HG02870 (cell line): Measurements from ENCODE around the gene RYR3.

ENCODE experiments used
- ATAC-seq: cut with Tn5 transposase; IDR thresholded peaks from one replicate; pipeline ENCODE4 v1.9.1; 2021; ENCODE audit warnings: mild to moderate bottlenecking, moderate library complexity; ENCODE audit not compliant: unreplicated experiment

The RYR3 gene

DNA sequence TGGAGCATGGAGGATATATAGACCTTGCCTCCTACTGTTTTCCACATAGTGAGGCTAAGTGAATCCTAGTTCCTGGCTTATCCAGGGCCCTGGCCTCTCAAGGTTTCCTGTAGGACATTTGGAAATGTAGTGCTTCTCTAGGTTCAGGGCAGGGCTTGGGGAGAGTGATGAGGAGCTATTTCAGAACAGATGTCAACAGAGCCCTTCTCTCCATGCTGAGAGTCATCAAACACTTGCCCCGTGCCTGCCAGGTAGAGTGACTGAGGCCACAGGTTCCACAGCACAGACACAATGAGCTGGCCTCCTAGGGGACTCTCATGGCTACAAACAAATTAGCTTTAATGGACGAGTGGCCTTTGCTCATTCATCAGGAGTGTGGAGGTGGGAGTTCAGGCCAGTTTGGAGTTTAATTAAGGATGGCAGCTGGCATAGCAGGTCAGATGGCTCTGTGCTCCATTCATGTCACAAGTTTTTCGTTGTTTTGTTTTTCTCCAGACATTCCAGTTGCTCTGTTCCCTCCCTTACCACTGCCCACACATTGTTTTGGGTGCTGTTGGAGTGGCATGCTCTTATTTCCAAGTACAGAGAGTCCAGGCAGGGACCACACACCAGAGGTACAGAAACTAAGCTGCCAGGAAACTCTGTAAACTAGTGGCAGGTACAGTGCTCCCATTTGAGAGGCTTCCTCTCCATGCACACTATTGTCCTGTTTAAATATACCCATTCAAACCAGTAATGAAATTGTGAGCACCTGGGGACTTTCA is 189.8 kb downstream of the RYR3 start:
- no peak for ATAC-seq

- ATAC-seq: no peak
Measured at GRCh38 chr15:33503681-33504080, 192.9 kb downstream of the RYR3 start.

- ATAC-seq: no peak
Measured at GRCh38 chr15:33506781-33507296, 196.1 kb downstream of the RYR3 start.

DNA sequence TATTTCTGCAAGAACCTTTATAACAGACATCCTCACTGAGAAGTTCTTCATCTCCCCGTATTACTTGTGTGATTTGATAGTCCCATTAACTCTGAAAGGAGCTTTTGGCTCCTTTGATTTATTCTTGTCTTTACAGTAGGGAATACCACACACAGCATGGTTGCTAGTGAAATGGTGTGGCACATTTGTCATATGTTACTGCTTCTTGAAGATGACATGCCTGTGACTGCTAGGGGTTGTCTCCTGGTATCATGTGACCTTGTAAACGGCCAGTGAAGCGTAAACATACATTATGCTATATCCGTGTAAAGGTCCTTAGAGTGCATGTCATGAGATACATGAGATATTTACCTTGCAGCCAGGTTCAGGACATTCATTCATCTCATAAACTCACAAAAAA is 197.9 kb downstream of the RYR3 start:
- no peak for ATAC-seq

- no peak for ATAC-seq
Measured at GRCh38 chr15:33515121-33515520, 204.4 kb downstream of the RYR3 start.

DNA sequence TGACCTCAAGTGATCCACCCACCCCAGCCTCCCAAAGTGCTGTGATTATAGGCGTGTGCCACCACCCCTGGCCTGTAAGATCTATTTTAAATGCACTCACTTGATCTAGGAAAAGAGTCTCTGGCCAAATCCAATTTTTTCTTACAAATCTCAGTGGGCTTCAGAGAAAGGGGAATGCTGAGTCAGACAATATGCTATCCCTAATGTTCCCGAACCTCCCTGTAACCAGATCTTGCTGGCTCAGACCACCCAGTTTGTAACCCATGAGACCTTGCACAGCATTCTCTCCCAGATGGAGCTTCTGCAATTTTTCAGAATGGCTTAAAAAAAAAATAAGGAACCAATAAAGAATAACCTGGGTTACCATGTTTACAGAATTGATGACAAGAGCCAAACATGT is 205.8 kb downstream of the RYR3 start:
- no peak for ATAC-seq

- no peak for ATAC-seq
Measured at GRCh38 chr15:33517944-33518343, 207.2 kb downstream of the RYR3 start.

DNA sequence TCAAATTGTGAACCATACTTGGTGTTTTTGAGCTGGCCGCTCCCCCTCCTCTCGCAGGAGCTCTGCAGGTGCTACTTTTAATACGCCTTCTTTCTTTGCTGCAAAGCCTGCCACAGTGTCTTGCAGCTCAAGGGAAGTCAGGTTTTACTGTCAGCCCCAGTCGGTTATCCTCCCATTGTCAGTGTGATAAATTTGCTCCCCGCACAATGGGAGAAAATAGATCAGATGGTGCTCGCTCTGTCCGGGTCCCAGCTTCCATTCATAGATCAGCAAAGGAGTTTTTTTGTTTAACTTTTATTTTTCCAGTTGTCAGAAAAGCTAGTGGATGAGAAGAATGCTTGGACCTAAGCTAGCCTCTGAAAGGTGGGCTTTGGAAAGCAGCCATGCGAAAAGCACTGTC is 207.7 kb downstream of the RYR3 start:
- ATAC-seq: no peak

GRCh38 chr15:33524274-33524673 is 213.5 kb downstream of the RYR3 start:
- no peak for ATAC-seq

DNA sequence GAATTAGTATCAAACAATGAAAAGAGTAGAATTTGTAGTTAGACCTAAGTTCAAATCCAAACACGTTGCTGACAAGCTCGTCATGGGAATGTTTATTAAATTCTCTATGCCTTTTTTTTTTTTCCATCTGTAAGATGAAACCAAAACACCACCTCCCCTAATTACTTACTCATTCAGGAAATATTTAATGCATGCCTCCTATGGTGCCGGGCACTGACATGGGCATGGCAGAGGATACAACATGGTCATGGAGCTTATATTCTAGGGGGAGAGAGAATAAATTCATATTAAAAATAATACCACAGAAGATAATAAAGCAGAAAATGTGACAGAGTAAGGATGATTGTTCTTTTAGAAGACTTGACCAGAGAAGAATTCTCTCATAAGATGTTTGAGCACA is 215.8 kb downstream of the RYR3 start:
- ATAC-seq: no peak

- ATAC-seq: no peak
Measured at GRCh38 chr15:33533197-33533596, 222.4 kb downstream of the RYR3 start.

DNA sequence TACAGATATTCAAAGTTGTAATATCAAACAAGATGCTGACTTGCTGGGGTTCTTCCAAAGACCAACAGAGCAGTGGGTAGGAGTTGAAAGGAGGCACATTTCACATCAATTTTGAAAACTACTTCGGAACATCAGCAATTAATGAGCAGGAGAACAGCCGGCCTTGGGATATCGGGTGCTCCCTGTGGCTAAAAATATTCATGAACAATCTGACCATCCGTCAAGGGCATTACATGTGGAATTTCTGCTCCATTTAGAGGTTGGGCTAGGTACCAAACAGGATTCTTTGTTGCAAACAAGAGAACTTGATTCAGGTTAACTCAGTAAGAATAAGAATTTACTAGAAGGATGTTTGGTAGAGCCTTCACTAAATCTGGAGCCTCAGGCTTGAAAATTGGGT is 223.9 kb downstream of the RYR3 start:
- ATAC-seq: no peak

GRCh38 chr15:33535135-33535534 is 224.4 kb downstream of the RYR3 start:
- ATAC-seq: no peak

DNA sequence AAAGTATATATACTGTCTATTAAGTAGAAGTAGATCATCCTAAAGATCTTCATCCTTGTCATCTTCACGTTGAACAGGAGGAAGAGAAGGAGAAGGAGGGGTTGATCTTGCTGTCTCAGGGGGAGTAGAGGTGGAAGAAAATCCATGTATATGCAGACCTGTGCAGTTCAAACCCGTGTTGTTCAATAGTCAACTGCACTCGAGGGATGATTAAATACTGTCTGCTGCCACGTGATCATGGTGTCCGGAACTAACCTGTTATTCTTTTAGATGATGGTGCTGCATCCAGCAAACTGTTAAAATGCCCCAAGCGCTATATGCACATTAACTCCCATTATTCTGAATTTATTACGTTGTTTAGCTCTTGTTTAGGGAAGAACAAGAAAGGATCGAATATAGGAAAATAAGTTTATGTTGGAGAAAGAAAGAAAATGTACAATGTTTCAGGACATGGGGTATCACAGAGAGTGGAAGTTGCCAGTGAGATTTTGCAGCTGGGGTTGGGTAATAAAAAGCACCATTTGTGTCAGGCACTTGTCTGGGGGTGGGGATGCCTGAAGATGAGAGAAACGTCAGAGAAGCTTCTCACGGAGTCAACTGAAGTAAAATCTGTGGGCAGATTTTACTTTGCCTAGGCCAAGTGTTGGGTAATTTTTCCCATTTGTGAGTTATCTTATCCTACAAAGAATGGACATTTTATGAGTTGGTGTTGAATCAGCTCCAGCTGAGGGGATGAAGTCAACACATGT is 229.2 kb downstream of the RYR3 start:
- ATAC-seq: no peak

DNA sequence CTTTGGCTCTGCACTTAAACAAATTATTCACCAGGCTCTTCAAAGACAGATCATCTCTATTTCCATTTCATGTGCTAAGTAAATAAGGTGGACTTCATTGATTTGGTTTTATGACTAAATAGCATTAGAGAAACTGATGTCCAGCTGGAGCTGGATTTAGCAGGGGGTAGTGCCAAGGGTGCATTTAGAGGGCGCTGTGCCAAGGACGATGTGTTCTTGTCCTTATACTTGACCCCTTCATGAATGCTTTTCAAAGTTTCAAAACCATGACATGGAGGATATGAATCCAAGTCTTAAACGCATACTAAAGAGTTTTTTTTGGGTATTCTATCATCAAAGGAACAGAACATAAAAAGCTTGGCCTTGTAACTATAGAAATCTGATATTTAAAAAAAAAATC is 233.2 kb downstream of the RYR3 start:
- no peak for ATAC-seq

- ATAC-seq: no peak
Measured at GRCh38 chr15:33545866-33546265, 235.1 kb downstream of the RYR3 start.

DNA sequence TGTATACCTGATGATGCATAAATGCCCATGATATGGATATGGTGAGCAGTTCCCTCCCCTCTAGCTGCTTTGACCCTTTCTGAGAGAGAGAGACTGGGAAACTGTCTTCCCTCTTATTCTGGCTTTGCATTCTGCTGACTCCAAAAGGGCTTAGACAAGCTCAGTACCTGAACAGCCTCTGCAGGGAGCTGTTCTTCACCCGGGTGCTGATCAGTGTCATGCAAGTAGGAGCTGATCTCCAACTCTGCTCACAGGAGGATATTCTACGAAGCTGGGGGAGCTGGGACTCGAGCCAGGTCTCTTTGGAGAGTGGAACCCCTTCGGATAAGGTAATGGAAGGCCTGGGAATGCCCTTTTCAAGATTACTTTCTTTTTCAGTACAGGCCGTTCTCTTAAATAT is 237.1 kb downstream of the RYR3 start:
- ATAC-seq: no peak

- ATAC-seq: no peak
Measured at GRCh38 chr15:33551860-33552259, 241.1 kb downstream of the RYR3 start.

DNA sequence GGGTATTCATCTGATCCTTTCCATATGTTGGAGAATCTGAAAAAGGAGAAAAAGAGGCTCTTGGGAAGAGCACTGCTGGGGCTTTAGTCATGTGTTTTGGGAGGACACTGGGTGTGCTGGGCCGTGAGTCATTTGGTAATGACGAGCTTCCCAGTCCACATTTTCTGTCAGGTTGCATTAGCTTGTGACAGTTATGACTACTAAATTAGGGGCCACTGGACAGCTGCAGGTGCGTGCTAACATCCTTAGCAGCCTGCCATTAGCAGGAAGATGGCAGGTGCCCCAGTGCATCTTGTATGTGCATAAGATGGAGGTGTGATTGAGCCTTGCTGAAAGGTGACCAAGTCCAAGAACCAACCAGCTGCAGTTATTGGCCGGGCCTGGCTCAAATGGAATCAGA is 242.4 kb downstream of the RYR3 start:
- no peak for ATAC-seq

DNA sequence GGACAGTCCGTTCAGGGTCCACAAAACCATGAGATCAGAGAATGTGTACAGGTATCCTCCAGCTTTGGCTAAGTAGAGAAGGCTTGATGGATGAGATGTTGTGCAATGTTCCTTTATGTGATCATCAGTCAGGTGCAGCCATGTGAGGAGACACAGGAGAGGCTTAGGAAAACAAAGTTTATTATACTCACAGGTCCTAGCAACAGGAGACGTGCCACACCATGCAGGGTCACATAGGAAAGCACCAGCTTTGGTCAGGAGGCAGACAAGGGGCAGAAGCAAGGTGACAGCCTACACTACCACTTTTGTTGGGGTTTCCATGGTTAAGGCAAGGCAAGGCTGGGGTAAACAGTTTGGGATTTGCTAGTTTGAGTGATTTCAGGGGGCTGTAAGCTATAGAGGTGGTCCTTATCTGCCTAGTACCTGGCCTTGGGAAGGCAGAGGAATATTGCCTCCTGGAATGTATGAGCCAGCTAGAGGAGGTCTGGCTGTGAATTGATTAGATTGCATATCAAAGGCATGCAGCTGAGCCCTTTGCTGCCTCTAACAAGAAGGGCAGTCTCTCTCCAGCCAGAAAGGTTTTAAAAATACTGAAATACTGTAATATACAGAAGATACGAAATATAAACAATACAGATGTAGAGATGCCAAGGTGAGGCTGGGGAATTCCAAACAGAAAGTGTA is 248.6 kb downstream of the RYR3 start:
- ATAC-seq: no peak

DNA sequence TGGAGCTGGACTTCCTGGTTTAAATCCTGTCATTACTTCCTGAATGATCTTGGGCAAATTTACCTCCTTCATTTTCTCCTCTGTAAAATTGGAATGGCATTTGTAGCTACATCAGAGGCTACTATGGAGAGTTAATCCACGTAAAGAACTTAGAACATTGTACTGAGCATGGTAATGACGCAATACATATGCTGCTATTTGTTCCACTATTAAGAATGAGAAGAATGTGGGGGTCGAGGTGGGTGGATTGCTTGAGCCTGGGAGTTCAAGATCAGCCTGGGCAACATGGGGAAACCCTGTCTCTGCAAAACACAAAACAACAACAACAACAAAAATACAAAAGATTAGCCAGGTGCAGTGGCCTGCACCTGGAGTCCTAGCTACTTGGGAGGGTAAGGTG is 250.6 kb downstream of the RYR3 start:
- no peak for ATAC-seq

- no peak for ATAC-seq
Measured at GRCh38 chr15:33561967-33562366, 251.2 kb downstream of the RYR3 start.
